GM12878 (cell line): ENCODE data around the gene FBXL14. TPM values are rescaled to one million over a fixed set of nuclear protein-coding genes. Genes with fewer than 3 reads are reported as not detected.

Source experiments
- ATAC-seq: fragments of 200-7000 bp; cut with Tn5 transposase; 3 replicates; pipeline ENCODE4 v1.9.1; 2020; ENCODE audit warnings: mild to moderate bottlenecking, moderate library complexity
- BruUV-seq: library from RNA; stranded (reverse); fragments of 400-500 nt; replicated peaks from 2 replicates; lab custom pipeline; 2021; lab: Mats Ljungman, UMichigan
- CTCF ChIA-PET: fragments of 300-600 bp; sonication (Branson Sonifier 250); formaldehyde crosslinking; extraction: SDS; loops from one replicate; lab custom pipeline; 2021; ENCODE audit warnings: inconsistent platforms; lab: Yijun Ruan, JAX
- POLR2A ChIA-PET: fragments of 350-600 bp; formaldehyde crosslinking; extraction: SDS; loops from one replicate; lab custom pipeline; 2021; ENCODE audit warnings: inconsistent platforms; lab: Charles Lee
- RAD21 ChIA-PET: fragments of 300-600 bp; sonication (Branson Sonifier 250); formaldehyde crosslinking; loops from one replicate; lab custom pipeline; 2023; ENCODE audit warnings: antibody characterized with exemption; ENCODE audit not compliant: unreplicated experiment; lab: Charles Lee
- SMC1A ChIA-PET: fragments of 300-600 bp; sonication (Branson Sonifier 250); formaldehyde crosslinking; loops from one replicate; lab custom pipeline; 2023; ENCODE audit not compliant: unreplicated experiment, uncharacterized antibody; lab: Charles Lee
- DNase-seq: peaks from one replicate; pipeline ENCODE4 v3.0.0-alpha.2; 2011; ENCODE audit warnings: low read depth, low spot score
- FAIRE-seq: peaks from 3 replicates; lab custom pipeline; 2011; peaks lifted over from hg19 to GRCh38; lab: Jason Lieb, UNC
- H2AFZ ChIP-seq: 2 replicates; pipeline ENCODE4 v1.6.0; 2011; ENCODE audit warnings: low read depth, low read length, control low read depth; ENCODE audit not compliant: control insufficient read depth
- H3K27ac ChIP-seq: 2 replicates; pipeline ENCODE4 v1.5.1; 2011; ENCODE audit warnings: control low read depth; ENCODE audit not compliant: control insufficient read depth, insufficient read depth
- H3K27me3 ChIP-seq, 2 experiments: replicated peaks in 1 of 2; 2 replicates each; pipeline versions ENCODE4 v1.6.0 to v1.6.1; 2011; ENCODE audit warnings: low read length in 1 of 2; ENCODE audit not compliant: control insufficient read depth in 2 of 2, insufficient read depth in 2 of 2
- H3K36me3 ChIP-seq, 2 experiments: 2 replicates each; pipeline ENCODE4 v1.5.1; 2011; ENCODE audit warnings: low read length in 1 of 2; ENCODE audit not compliant: control insufficient read depth in 2 of 2, insufficient read depth in 2 of 2
- H3K4me1 ChIP-seq: 2 replicates; pipeline ENCODE4 v1.6.1; 2011; ENCODE audit warnings: mild to moderate bottlenecking, low read length, moderate library complexity, mixed read lengths; ENCODE audit not compliant: control insufficient read depth, insufficient read depth
- H3K4me2 ChIP-seq: 2 replicates; pipeline ENCODE4 v1.6.0; 2011; ENCODE audit warnings: control low read depth; ENCODE audit not compliant: control insufficient read depth, insufficient read depth
- H3K4me3 ChIP-seq: fragments of 200-600 bp; sonication (generic); 2 replicates; pipeline ENCODE4 v1.5.1; 2016
- H3K79me2 ChIP-seq: 2 replicates; pipeline ENCODE4 v1.6.0; 2011; ENCODE audit warnings: low read length; ENCODE audit not compliant: control insufficient read depth, insufficient read depth
- H3K9ac ChIP-seq: 2 replicates; pipeline ENCODE4 v1.8.0; 2011; ENCODE audit warnings: low read length, control low read depth, mixed read lengths; ENCODE audit not compliant: control insufficient read depth, insufficient read depth
- H3K9me3 ChIP-seq: replicated peaks from 3 replicates; pipeline ENCODE4 v1.5.1; 2011; ENCODE audit warnings: mild to moderate bottlenecking, low read length; ENCODE audit not compliant: control insufficient read depth, insufficient read depth
- H4K20me1 ChIP-seq: 2 replicates; pipeline ENCODE4 v1.6.0; 2011; ENCODE audit not compliant: control insufficient read depth, insufficient read depth
- CBX5 ChIP-seq: sonication (generic); IDR thresholded peaks from 2 replicates; pipeline ENCODE4 v1.6.1; 2016; ENCODE audit warnings: low read depth, moderate library complexity, mild to moderate bottlenecking, inconsistent platforms
- CHD4 ChIP-seq: fragments of 200-600 bp; sonication (generic); IDR thresholded peaks from 2 replicates; pipeline ENCODE4 v1.6.1; 2016; ENCODE audit warnings: mild to moderate bottlenecking
- FOXK2 ChIP-seq: fragments of 450-650 bp; IDR thresholded peaks from 2 replicates; pipeline ENCODE4 v1.6.1; 2017; ENCODE audit warnings: mild to moderate bottlenecking, moderate library complexity
- HCFC1 ChIP-seq: fragments of 150-350 bp; IDR thresholded peaks from 2 replicates; pipeline ENCODE4 v1.6.1; 2014; ENCODE audit warnings: low read length
- IKZF1 ChIP-seq: fragments of 450-650 bp; conservative IDR thresholded peaks from 2 replicates; pipeline ENCODE4 v1.6.1; 2017; ENCODE audit warnings: antibody characterized with exemption, mild to moderate bottlenecking
- NFYB ChIP-seq: IDR thresholded peaks from 2 replicates; pipeline ENCODE4 v1.6.1; 2011; ENCODE audit warnings: low read depth, mild to moderate bottlenecking, low read length, improper control_type of control experiment, moderate library complexity; ENCODE audit not compliant: insufficient read depth
- NRF1 ChIP-seq: conservative IDR thresholded peaks from 2 replicates; pipeline ENCODE4 v1.6.1; 2011; ENCODE audit warnings: mild to moderate bottlenecking, low read depth, low read length, improper control_type of control experiment
- RAD51 ChIP-seq: fragments of 450-650 bp; IDR thresholded peaks from 2 replicates; pipeline ENCODE4 v1.6.1; 2016; ENCODE audit warnings: moderate library complexity, mild to moderate bottlenecking, inconsistent platforms
- RCOR1 ChIP-seq: conservative IDR thresholded peaks from 2 replicates; pipeline ENCODE4 v1.6.1; 2012; ENCODE audit warnings: low read depth, low read length, improper control_type of control experiment
- REST ChIP-seq: IDR thresholded peaks from 2 replicates; pipeline ENCODE4 v1.6.1; 2012; ENCODE audit warnings: mild to moderate bottlenecking, low read depth, low read length
- RUNX3 ChIP-seq: IDR thresholded peaks from 2 replicates; pipeline ENCODE4 v1.6.1; 2012; ENCODE audit warnings: low read length, inconsistent platforms
- YY1 ChIP-seq: IDR thresholded peaks from 2 replicates; pipeline ENCODE4 v1.6.1; 2011; ENCODE audit warnings: low read depth, mild to moderate bottlenecking, low read length
- ZSCAN29 ChIP-seq: fragments of 450-650 bp; IDR thresholded peaks from 2 replicates; pipeline ENCODE4 v1.6.1; 2017; ENCODE audit warnings: mild to moderate bottlenecking, moderate library complexity
- WGBS: methylation state at CpG from one replicate; pipeline ENCODE4 v1.1.6; 2016; ENCODE audit warnings: low lambda C conversion rate; ENCODE audit not compliant: insufficient replicate concordance, insufficient coverage; ENCODE audit errors: missing lambda C conversion rate; 5-methylcytosine and 5-hydroxymethylcytosine counted together
- in situ Hi-C: fragments of 300-500 bp; cut with MboI; formaldehyde crosslinking; loops from 9 replicates; pipeline ENCODE4 v1.14.3; 2018; ENCODE audit warnings: mixed read lengths
- intact Hi-C: fragments of 100-400 bp; cut with micrococcal nuclease; formaldehyde crosslinking; loops from one replicate; pipeline ENCODE4 v1.14.2; 2022; ENCODE audit not compliant: unreplicated experiment
- polyA plus RNA-seq, 11 experiments: library from polyadenylated mRNA; depleted of rRNA in 4 of 11; unstranded in 6 of 11; stranded (reverse) in 5 of 11; fragments of >200 nt; fragmentation: Nextera tagmentation in 4 of 11; fragmentation: Illumina TruSeq in 1 of 11; extraction: Ambion mirVana in 4 of 11; extraction: Trizol in 1 of 11; gene quantifications; 1 replicate in 1 of 11; 2 replicates in 10 of 11; pipeline versions ENCODE4 v1.2.1 to v1.2.3, GENCODE V29; 2011 to 2016; ENCODE audit warnings: inconsistent platforms in 2 of 11, missing spikeins in 2 of 11, low read depth in 1 of 11
- total RNA-seq, 4 experiments: library from RNA; depleted of rRNA in 3 of 4; stranded (reverse); fragments of >200 nt in 3 of 4; fragmentation: Illumina TruSeq in 1 of 4; extraction: Trizol in 1 of 4; gene quantifications; 2 replicates each; pipeline versions ENCODE4 v1.2.1 to v1.2.3, GENCODE V29; 2013 to 2021

The FBXL14 gene
- total and polyA plus RNA-seq, 10 of the 15 experiments (the other 5 are each of a cell fraction or from before 2014, with no cell fraction given), result 0.44 to 19.0 (median 2.9) TPM

GRCh38 chr12:1562813-1563407 is 31.5 kb downstream of the FBXL14 start:
- WGBS, result 87% methylated on average over 18 of the region's 18 CpGs
- ChIA-PET CTCF (interaction anchor here (1.1 kb wide), 1 partner anchor 46 kb away, joined by 3 read pairs; no protein-coding TSS in a partner anchor), SMC1A (interaction anchor here (0.6 to 1.7 kb wide), 5 partner anchors 16 to 445 kb away, joined by 3 to 5 read pairs (median 3); no protein-coding TSS in a partner anchor), RAD21 (interaction anchor here (1.0 to 1.2 kb wide), 2 partner anchors 9 to 445 kb away, joined by 3 to 4 read pairs; no protein-coding TSS in a partner anchor), POLR2A (interaction anchor here (0.6 to 0.7 kb wide), 2 partner anchors 16 to 118 kb away, joined by 5 to 6 read pairs; no protein-coding TSS in a partner anchor)
- no peaks in the 10 kb centered on the region for H3K79me2 ChIP-seq
- no peaks in the 10 kb centered on the region; a peak in 1 of 4 replicates for H3K36me3 ChIP-seq
- ATAC-seq (no peak), DNase-seq (no peak), FAIRE-seq (no peak)
- no peak overlapping the region for H3K4me2 ChIP-seq
- H3K27me3 ChIP-seq, result no peaks in the 10 kb centered on the region
- H4K20me1 ChIP-seq, result no peaks in the 10 kb centered on the region
- no peak overlapping the region for H3K27ac ChIP-seq
- in situ Hi-C loops, result no loop called here
- BruUV-seq, result no TSS peak
- no peak overlapping the region for H3K4me3 ChIP-seq
- no peak overlapping the region for H3K9ac ChIP-seq
- H3K9me3 ChIP-seq, result no peaks in the 10 kb centered on the region
- no peak overlapping the region for H2AFZ ChIP-seq
- intact Hi-C loops, result no loop called here
- TF ChIP-seq RCOR1 (no peak), RAD51 (no peak), REST (no peak), NRF1 (no peak), CBX5 (no peak), NFYB (no peak), IKZF1 (no peak), FOXK2 (no peak), RUNX3 (no peak), CHD4 (no peak), YY1 (no peak), HCFC1 (no peak), ZSCAN29 (no peak)
- H3K4me1 ChIP-seq, result no peaks in the 10 kb centered on the region
